HCT116 (cell line): Measurements from ENCODE around the gene RPIA.

ENCODE experiments used
- CEBPB ChIP-seq: IDR thresholded peaks from 2 replicates; pipeline ENCODE4 v1.6.1; 2012; ENCODE audit warnings: low read depth
- CTCF ChIP-seq, 3 experiments: fragments of 200-600 bp in 1 of 3; sonication (generic) in 1 of 3; IDR thresholded peaks in 2 of 3; conservative IDR thresholded peaks in 1 of 3; 2 replicates each; pipeline ENCODE4 v1.5.1; 2012 to 2017; ENCODE audit warnings: low read depth in 2 of 3, low read length in 2 of 3, antibody characterized with exemption in 1 of 3, borderline replicate concordance in 1 of 3, control low read depth in 1 of 3, mild to moderate bottlenecking in 1 of 3, mixed read lengths in 1 of 3, mixed run types in 1 of 3, moderate library complexity in 1 of 3; ENCODE audit not compliant: insufficient read depth in 1 of 3
- EZH2 ChIP-seq: fragments of 200-600 bp; sonication (generic); IDR thresholded peaks from 2 replicates; pipeline ENCODE4 v1.6.1; 2017; ENCODE audit warnings: antibody characterized with exemption, mixed run types
- EZH2phosphoT487 ChIP-seq: fragments of 200-600 bp; IDR thresholded peaks from 2 replicates; pipeline ENCODE4 v1.6.1; 2018; ENCODE audit warnings: antibody characterized with exemption, borderline replicate concordance
- POLR2A ChIP-seq: IDR thresholded peaks from 2 replicates; pipeline ENCODE4 v1.7.0; 2011; ENCODE audit warnings: borderline replicate concordance; ENCODE audit not compliant: insufficient read depth, insufficient read length; ENCODE audit errors: extremely low read depth
- REST ChIP-seq: IDR thresholded peaks from 2 replicates; pipeline ENCODE4 v1.6.1; 2012; ENCODE audit warnings: low read depth

- TF ChIP-seq POLR2A (no peak), CTCF (IDR thresholded peaks at IDR 0.05 in 2 of 3, conservative IDR thresholded peaks at IDR 0.05 in 1 of 3; ENCODE audit: borderline replicate concordance in 1 of 3, insufficient read depth in 1 of 3, low read depth in 2 of 3, low read length in 2 of 3) (no peak), REST (no peak), EZH2phosphoT487 (no peak), CEBPB (no peak), EZH2 (no peak)
Measured at GRCh38 chr2:88707003-88707402, 15.5 kb downstream of the RPIA start.
